SK-N-SH (cell line): ENCODE data around the gene FCMR. TPM values are rescaled to one million over a fixed set of nuclear protein-coding genes. Genes with fewer than 3 reads are reported as not detected.

Experiments used
- CTCF ChIA-PET: fragments of 300-600, 350-600 bp; formaldehyde crosslinking; extraction: SDS; loops from one replicate; lab custom pipeline; 2021; lab: Yijun Ruan, JAX
- POLR2A ChIA-PET: fragments of 350-600 bp; sonication (Branson Sonifier 250); formaldehyde crosslinking; extraction: SDS; loops from one replicate; lab custom pipeline; 2020; ENCODE audit warnings: antibody characterized with exemption, inconsistent platforms; lab: Yijun Ruan, JAX
- DNase-seq: peaks from one replicate; pipeline ENCODE4 v3.0.0; 2012
- H2AFZ ChIP-seq: fragments of 200-600 bp; sonication (generic); 2 replicates; pipeline ENCODE4 v1.8.1; 2016; ENCODE audit warnings: antibody characterized with exemption, mild to moderate bottlenecking, low read depth
- H3F3A ChIP-seq: fragments of 200-600 bp; sonication (generic); replicated peaks from 2 replicates; pipeline ENCODE3; 2016; ENCODE audit warnings: antibody characterized with exemption, mild to moderate bottlenecking; ENCODE audit not compliant: insufficient read depth
- H3K27ac ChIP-seq, 2 experiments: fragments of 200-500 bp in 1 of 2; fragments of 200-600 bp in 1 of 2; sonication (Bioruptor generic) in 1 of 2; sonication (generic), shearing (Covaris generic) in 1 of 2; 2 replicates each; pipeline versions ENCODE4 v1.5.1 to v1.6.1; 2014 to 2016; ENCODE audit warnings: low read depth in 2 of 2, inconsistent platforms in 1 of 2, low read length in 1 of 2, mild to moderate bottlenecking in 1 of 2, mixed read lengths in 1 of 2
- H3K27me3 ChIP-seq: fragments of 200-600 bp; sonication (generic), shearing (Covaris generic); 2 replicates; pipeline ENCODE4 v1.6.1; 2016; ENCODE audit warnings: mixed run types; ENCODE audit not compliant: insufficient read depth
- H3K36me3 ChIP-seq, 2 experiments: fragments of 200-500 bp in 1 of 2; fragments of 200-600 bp in 1 of 2; sonication (Bioruptor generic) in 1 of 2; sonication (generic) in 1 of 2; replicated peaks in 1 of 2; 2 replicates each; pipeline versions ENCODE3 to v1.5.1; 2014 to 2016; ENCODE audit warnings: low read length in 1 of 2, mild to moderate bottlenecking in 1 of 2; ENCODE audit not compliant: insufficient read depth in 2 of 2, control insufficient read depth in 1 of 2
- H3K4me1 ChIP-seq, 2 experiments: fragments of 200-500 bp in 1 of 2; fragments of 200-600 bp in 1 of 2; sonication (Bioruptor generic) in 1 of 2; sonication (generic), shearing (Covaris generic) in 1 of 2; 2 replicates each; pipeline versions ENCODE4 v1.5.1 to v1.6.1; 2014 to 2016; ENCODE audit warnings: low read depth in 1 of 2, low read length in 1 of 2, mixed run types in 1 of 2; ENCODE audit not compliant: insufficient read depth in 2 of 2, control insufficient read depth in 1 of 2
- H3K4me2 ChIP-seq: fragments of 200-600 bp; sonication (generic), shearing (Covaris generic); 2 replicates; pipeline ENCODE4 v1.6.1; 2017; ENCODE audit warnings: mixed run types
- H3K4me3 ChIP-seq, 2 experiments: fragments of 200-500 bp in 1 of 2; fragments of 200-600 bp in 1 of 2; sonication (Bioruptor generic) in 1 of 2; sonication (generic), shearing (Covaris generic) in 1 of 2; 2 replicates each; pipeline versions ENCODE4 v1.5.1 to v1.8.1; 2014 to 2016; ENCODE audit warnings: low read depth in 2 of 2, inconsistent platforms in 1 of 2, low read length in 1 of 2, mild to moderate bottlenecking in 1 of 2, mixed read lengths in 1 of 2, moderate library complexity in 1 of 2
- H3K79me2 ChIP-seq: fragments of 200-600 bp; sonication (generic); 2 replicates; pipeline ENCODE4 v1.8.1; 2017; ENCODE audit warnings: mild to moderate bottlenecking; ENCODE audit not compliant: insufficient read depth
- H3K9ac ChIP-seq: fragments of 200-600 bp; sonication (generic); 2 replicates; pipeline ENCODE4 v1.6.1; 2017; ENCODE audit warnings: mixed run types
- H3K9me2 ChIP-seq: fragments of 200-600 bp; sonication (generic); 2 replicates; pipeline ENCODE4 v1.6.1; 2017; ENCODE audit warnings: mixed run types
- H3K9me3 ChIP-seq: fragments of 200-600 bp; sonication (generic); 2 replicates; pipeline ENCODE4 v1.6.1; 2017; ENCODE audit warnings: mixed run types, mild to moderate bottlenecking, moderate library complexity
- H4K20me1 ChIP-seq: fragments of 200-600 bp; sonication (generic); 2 replicates; pipeline ENCODE4 v1.6.1; 2017; ENCODE audit warnings: mild to moderate bottlenecking, mixed run types; ENCODE audit not compliant: insufficient read depth
- CTCF ChIP-seq: fragments of 200-600 bp; sonication (generic); IDR thresholded peaks from 2 replicates; pipeline ENCODE4 v1.6.1; 2017; ENCODE audit warnings: antibody characterized with exemption, mild to moderate bottlenecking, moderate library complexity
- GATA2 ChIP-seq: sonication (generic); formaldehyde crosslinking; IDR thresholded peaks from 2 replicates; pipeline ENCODE4 v1.5.0; 2020; ENCODE audit warnings: mild to moderate bottlenecking, missing genetic modification reagents
- MAX ChIP-seq: IDR thresholded peaks from 2 replicates; pipeline ENCODE4 v1.4.0; 2012; ENCODE audit warnings: low read depth
- PBX3 ChIP-seq: IDR thresholded peaks from 2 replicates; pipeline ENCODE4; 2012
- RCOR1 ChIP-seq: fragments of 150-350 bp; IDR thresholded peaks from 2 replicates; pipeline ENCODE4 v1.6.1; 2017; ENCODE audit warnings: antibody characterized with exemption, low read length
- RFX5 ChIP-seq: IDR thresholded peaks from 2 replicates; pipeline ENCODE4 v1.6.1; 2012; ENCODE audit warnings: mild to moderate bottlenecking, improper control_type of control experiment, low read length
- RXRA ChIP-seq: IDR thresholded peaks from 2 replicates; pipeline ENCODE4 v1.4.0; 2012; ENCODE audit warnings: low read depth, mild to moderate bottlenecking, borderline replicate concordance
- SMC3 ChIP-seq: IDR thresholded peaks from 2 replicates; pipeline ENCODE4 v1.6.1; 2012; ENCODE audit warnings: low read depth, low read length, improper control_type of control experiment
- USF2 ChIP-seq: fragments of 150-350 bp; IDR thresholded peaks from 2 replicates; pipeline ENCODE4 v1.6.1; 2017; ENCODE audit warnings: antibody characterized with exemption, low read length, low read depth, borderline replicate concordance
- YY1 ChIP-seq: IDR thresholded peaks from 2 replicates; pipeline ENCODE4 v1.4.0; 2012; ENCODE audit warnings: low read depth, mild to moderate bottlenecking
- WGBS: methylation state at CpG from one replicate; pipeline ENCODE4 v1.1.6; 2017; ENCODE audit warnings: low lambda C conversion rate; 5-methylcytosine and 5-hydroxymethylcytosine counted together
- polyA plus RNA-seq, 3 experiments: library from polyadenylated mRNA; depleted of rRNA; stranded (reverse); fragments of >200 nt; gene quantifications; 2 replicates each; pipeline ENCODE4 v1.2.3, GENCODE V29; 2012

Gene FCMR
- polyA plus RNA-seq, 1 of the 3 experiments (the other 2 are of a cell fraction): 0.15 TPM

GRCh38 chr1:206867239-206867638, 54.5 kb downstream of the FCMR start:
- no peaks in the 10 kb centered on the region for H3K36me3 ChIP-seq
- 88% methylated on average over 1 of the region's 1 CpG for WGBS
- CTCF ChIA-PET: interaction anchor here (0.7 to 1.2 kb wide), 2 partner anchors 9 to 119 kb away, joined by 3 read pairs; no protein-coding TSS in a partner anchor

More at GRCh38 chr1:206867239-206867638, 54.5 kb downstream of the FCMR start:
- DNase-seq: no peak
- no peak overlapping the region for H3K4me3 ChIP-seq
- TF ChIP-seq USF2 (no peak), PBX3 (no peak), YY1 (no peak), GATA2 (CRISPR knock-in tag) (no peak), RXRA (no peak), CTCF (no peak), SMC3 (no peak), RFX5 (no peak), MAX (no peak), RCOR1 (no peak)
- no peak overlapping the region for H3K9ac ChIP-seq
- no peaks in the 10 kb centered on the region for H3F3A ChIP-seq
- no peak overlapping the region for H3K4me2 ChIP-seq
- no peaks in the 10 kb centered on the region for H3K27me3 ChIP-seq
- H3K4me1 ChIP-seq: no peaks in the 10 kb centered on the region; a peak in 1 of 4 replicates
- H3K79me2 ChIP-seq: no peaks in the 10 kb centered on the region
- no peak overlapping the region for H2AFZ ChIP-seq
- POLR2A ChIA-PET: no interaction called here
- no peaks in the 10 kb centered on the region for H3K9me3 ChIP-seq
- H3K27ac ChIP-seq: no peak overlapping the region
- no peaks in the 10 kb centered on the region for H4K20me1 ChIP-seq
- no peaks in the 10 kb centered on the region for H3K9me2 ChIP-seq
